Fibroblast of skin of right quadriceps (primary cell): ENCODE measurements around the gene AGPAT3.

Experiments used
- DNase-seq: peaks from one replicate; pipeline ENCODE4 v3.0.0-alpha.2; 2013

The AGPAT3 gene

DNA sequence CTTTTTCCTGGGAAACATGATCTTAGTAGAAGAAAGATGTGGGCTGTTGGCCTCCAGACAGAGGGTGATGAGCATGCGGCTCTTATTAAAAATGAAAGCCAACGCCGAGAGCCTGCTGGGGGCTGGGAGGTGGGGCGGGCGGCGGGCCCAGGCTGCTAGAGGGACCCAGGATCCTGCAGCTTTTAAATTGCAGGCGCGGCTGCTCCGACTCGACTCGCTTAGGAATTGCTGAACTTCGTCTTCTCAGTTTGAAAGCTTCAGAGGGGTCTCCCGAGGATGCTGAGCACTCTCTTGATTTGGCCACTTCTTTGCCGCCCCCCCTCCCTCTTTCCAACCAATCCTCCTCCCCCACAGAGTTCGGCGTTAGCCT, 1.2 kb downstream of the AGPAT3 start:
- DNase-seq, result peak; percentile 58

DNA sequence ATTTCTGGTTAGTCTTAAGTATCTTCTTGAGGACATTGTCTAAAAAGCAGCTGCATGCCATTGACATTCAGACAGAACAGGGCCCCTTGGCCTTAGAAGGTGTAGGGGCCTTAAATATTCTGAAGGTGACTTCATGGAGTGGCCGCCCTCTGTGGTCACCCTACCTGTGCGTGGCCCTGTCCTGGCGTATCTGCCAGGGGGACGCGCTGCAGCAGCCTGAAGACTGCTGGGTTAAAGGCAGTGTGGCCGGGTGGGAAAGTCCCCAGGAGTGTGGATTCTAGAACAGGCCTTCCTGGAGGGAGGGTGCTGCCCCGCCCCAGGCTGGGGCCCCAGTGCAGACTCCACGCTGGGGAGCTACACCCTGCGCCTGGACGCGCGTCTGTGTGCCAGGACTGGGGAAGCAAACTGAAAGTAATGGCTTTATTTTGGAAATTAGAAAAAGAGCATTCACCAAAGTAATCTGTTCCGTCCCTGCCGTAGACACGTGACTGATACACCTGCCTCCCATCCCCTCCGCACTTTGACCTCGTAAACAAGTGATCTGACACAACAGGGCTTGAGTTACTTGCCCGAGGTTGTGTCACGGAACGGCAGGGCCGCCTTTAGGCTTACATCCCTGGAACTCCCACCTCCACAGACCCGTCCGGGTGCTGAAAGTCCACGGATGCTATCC, 1.8 kb downstream of the AGPAT3 start:
- no peak for DNase-seq

DNA sequence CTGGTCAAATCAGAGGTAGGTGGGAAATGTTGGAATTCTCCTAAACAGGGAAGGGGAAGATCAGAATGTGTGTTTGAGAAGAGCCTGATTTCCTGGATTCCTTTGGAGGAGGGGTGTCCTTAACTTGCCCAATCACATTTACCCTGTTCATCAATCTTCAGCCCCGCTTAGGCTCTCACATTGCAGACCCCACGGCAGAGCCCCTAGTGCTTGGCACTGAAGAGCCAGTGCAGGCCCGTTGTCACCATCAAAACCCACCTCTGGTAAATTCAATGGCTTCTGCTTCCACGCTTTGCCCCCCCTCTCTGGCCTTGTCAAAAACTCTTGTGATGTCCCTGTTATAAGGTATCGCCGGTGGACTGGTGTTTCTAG, 2.3 kb downstream of the AGPAT3 start:
- DNase-seq, result no peak

DNA sequence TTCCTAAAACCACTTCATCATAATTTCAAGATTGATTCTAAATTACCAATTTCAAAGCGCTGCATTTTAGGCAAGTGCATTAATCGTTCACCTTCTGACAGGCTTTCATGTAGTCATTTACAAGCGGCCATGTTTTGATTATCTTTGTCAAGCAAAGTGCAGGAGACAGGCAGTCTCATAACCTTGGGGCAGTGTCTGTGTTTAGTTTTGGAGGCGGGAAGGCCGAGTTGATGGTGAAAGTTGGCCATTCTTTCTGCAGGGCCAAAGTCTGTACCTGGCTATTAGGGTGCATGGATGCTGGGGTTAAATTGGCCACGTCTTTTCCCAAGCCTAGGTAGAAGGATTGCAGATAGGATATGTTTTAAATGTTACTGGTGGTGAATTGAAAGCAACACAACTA, 2.9 kb downstream of the AGPAT3 start:
- DNase-seq, result no peak

DNA sequence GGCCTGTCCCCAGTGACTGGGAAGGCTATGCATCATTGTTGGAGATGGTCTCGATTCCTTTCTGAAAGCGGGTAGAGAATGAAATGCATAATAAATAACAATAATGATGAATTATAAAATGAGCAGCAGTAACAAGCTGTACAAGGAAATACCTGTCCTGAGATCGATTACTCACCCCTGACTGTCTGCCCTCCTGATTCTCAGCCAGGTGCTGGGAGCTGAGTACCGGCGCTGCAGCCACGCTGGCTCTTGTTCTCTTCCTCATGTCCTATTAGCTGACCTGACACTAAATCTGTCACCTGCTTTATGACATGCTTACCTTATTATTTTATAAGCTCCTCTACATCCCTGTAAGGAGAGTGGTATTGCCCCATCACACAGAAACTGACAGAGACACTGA, 3.4 kb downstream of the AGPAT3 start:
- no peak for DNase-seq

DNA sequence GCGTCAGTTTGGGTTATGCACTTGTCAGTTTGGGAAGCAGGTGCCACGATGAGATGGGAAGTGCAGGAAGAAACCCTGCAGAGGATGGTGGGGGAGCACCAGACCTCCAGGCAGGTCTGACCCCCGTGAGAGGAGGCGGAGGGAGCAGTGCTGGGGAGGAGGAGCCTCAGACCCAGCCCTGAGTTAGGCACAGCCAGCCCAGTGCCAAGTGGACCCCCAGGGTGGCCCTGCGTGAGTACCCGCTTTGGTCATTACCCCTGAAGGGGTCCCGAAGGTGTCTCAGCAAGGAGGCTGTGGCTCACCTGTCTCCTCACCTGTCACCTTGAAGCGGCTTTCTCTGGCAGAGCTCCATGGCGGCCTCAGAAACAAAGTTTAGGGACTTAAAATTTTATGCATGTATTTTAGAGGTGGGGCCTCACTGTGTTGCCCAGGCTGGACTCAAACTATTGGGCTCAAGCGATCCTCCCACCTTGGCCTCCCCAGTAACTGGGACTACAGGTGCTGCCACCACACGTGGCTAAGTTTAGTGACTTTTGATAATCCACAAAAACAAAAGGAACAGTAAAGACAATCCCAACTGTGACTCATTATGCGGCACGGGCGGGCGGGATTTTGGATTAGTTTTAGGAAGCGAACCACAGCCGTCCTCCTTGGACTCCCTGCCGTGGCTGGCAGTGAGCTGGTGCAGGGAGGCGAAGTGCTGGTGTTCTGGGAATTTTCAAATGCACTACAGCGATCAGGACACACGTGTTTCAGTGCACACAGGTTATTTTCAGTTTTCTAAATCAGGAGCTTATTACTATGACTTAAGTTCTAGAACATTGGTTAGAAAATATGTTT, 4.7 kb downstream of the AGPAT3 start:
- DNase-seq, result no peak

DNA sequence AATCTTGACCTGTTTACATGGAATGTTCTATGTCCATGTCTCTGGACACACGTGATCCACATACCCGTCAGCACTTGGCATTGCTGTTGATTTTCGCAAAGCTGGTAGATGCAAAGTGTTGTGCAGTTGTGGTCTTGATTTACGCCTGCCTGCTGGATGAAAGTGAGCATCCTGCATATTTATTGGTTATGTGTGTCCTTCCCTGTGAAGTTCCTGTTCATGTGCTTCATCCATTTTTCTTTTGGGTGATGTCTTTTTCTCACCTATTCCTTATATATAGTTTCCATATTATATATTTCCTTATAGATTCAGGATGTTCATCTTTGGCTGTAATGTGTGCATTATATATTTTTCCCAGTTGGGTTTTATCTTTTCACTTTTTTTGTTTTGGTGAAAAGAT, 6.5 kb downstream of the AGPAT3 start:
- DNase-seq, result no peak

DNA sequence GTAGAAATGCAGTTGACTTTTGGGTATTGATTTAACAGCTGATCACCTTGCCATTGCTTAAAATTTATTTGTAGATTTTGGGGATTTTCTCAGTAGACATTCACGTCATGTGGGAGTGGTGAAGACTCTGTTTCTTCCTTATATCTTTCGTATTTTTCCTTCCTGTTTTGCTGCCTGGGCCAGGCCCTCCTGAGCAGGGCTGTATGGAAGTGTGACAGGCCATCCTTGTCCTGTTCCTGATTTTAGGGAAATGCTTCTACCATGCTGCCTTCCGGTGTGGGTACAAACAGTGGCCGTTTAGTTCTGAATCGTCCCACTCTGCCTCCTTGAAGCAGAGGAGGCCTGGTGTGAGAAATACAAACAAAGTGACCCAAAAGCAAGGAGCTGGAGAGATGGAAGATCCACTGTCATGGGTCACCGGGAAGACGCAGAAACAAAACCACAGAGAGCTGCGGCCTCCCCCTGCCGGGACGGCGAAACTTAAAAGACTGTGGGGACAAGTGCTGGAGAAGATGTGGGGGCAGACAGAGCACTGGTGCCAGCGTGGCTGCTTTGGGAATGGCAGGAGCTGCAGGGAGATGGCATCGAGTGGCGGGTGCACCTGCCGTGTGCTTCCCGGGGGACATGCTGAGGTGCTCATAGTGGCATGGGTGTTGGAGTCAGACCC, 7.6 kb downstream of the AGPAT3 start:
- DNase-seq, result no peak

DNA sequence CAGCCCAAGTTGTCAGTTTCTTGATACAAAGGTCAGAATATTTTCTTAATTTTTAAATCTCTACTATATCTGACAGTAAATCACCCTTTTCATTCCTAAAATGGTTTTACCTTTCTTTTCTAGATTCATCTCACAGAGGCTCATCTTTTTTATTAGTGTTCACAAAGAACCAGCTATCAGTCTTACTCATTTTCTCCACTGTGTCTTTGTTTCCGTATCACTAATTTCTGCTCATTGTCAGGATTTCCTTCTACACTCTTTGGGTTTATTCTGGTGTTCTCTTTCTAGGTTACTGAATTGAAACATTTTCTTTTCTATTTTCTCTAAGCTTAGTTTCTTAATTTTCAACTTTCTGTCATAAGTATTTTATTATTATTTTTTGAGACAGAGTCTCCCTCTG, 8.7 kb downstream of the AGPAT3 start:
- no peak for DNase-seq

DNA sequence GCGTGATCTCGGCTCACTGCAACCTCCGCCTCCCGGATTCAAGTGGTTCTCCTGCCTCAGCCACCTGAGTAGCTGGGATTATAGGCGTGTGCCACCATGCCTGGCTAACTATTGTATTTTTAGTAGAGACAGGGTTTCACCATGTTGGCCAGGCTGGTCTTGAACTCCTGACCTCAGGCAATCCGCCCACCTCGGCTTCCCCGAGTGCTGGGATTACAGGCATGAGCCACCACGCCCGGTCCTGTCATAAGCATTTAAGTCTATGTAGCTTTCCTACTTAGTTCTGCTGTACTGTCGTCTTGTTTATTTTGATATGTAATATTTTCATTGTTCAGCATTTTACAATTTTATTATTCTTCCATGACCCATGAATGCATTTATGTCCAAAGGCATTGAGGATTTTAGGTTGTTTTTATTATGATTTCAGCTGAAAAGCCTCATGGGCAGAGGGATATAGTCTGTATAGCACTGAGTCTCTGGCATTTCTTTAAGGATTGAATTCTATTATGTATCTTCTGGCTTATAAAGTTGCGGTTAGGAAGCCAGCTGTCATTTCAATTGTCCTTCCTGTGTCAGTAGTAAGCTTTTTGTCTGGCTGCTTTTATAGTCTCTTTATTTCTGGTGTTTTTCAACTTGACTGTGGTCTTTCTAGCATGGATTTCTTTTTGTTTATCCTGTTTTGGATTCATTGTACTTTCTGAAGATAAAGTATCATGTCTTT, 9.2 kb downstream of the AGPAT3 start:
- DNase-seq, result no peak

DNA sequence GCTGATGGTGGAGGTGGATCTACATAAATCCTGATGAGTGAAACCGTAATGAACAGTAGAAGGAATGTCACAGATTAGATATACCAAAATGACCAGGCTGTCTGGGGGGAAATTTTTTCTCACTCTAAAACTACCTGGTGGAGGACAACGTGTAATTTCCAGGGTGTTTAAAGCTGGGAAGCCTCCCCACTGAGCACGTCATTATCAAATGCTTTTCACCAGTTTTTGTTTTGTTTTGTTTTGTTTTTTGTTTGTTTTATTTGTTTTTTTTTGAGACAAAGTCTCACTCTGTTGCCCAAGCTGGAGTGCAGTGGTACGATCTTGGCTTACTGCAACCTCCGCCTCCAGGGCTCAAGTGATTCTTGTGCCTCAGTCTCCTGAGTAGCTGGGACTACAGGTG, 11.6 kb downstream of the AGPAT3 start:
- DNase-seq, result no peak

DNA sequence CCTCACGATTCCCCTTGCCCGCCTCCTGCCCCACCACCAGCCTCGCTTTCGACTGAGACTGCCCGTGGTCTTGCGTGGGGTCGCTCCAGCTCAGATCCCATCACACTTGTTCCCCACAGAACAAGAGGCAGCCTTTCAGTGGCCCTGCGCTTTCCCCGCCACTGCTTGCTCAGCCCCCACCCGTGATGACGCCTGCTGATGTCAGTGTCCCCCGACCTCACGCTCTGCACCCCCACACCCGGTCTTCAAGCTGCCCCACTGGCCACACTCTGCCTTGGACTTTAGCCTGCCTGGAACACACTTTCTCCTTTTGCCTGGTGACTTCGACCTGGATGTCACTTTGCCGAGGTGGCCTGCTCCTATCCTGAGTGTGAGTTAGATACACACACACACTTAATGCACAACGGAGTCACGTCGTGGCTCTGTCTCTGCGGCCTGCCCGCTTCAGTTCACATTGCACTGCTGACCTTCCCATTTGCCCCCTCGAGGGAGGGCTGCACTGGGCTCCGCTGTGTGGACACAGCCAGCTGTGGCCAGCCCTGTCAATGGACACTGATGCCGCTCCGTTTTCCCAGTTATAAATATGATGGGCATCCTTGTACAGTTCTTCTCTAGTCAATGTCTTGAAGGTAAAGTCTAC, 13.0 kb downstream of the AGPAT3 start:
- no peak for DNase-seq

DNA sequence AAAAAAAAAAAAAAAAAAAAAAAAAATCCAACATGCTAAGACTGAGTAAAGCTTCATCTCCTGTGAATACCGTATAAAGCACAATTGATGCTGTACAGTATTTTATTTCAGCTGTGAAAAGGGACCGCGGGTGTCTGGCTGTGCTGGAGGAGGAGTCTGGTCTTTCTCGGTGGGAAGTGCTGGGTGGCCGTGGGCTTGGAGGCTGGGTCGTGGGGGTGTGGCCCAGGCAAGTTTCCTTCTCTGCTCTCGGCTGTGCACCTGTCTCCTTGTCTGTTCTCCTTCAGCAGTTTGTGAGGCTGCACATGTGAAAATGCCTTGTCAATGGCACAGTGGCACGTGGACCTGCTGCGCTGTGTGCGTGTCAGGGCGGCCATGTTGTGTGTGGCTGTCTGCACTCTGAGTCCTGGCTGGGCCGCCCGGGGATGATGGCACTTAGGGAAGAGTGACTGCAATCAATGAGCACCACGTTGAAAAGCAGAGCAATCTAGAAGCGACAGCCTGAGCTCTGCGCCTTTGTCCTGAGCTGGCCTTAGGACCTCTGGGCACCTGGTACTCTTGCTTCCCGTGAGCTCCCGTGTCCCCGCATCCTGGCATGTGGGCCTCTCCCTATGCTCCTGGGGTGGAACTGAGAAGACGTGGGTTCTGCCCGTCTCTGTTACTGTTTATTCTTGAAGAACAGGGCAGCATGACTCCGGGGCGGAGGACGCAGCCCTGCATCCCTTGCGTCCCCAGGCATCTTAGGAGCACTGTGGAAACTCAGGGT, 14.5 kb downstream of the AGPAT3 start:
- no peak for DNase-seq

DNA sequence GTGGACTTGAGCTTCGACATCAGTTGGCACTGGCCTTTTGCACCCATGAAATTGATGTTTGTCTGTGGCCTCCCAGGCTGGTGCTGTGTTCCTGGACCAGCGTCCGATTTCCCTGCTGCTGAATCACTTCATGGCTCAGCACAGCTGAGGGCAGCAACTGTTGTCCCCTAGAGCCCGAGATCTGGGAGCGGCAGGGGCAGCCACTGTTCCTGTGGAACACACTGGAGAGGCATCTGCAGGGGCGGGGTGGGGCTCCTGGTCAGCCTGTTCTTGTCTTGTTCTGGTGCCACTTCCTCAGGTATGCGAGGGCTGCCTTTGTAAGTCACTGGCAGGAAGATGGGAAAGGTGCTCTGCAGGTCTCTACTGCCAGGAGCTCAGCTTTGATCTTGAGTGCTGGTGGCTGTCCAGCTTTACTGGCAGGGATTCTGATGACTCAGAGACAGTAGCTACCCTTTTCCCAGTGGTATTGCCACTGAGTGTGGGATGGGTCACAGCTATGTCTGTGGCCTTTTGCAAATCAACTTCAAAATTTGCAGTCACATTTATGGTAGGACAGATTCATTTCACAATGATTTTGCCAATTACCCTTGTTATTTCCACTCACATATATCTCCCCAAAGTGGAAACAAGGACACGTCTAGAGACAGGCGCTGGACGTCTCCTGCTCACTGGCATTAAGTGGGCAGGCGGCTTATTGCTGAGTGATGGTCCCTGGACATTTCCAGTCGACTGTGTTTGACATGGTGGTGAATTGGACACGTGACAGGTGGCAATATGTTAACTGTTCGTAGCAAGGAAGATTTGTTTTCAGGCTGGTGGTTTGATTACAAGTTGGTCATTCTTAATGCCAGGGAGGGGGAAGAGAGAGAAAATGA, 15.3 kb downstream of the AGPAT3 start:
- DNase-seq, result no peak

DNA sequence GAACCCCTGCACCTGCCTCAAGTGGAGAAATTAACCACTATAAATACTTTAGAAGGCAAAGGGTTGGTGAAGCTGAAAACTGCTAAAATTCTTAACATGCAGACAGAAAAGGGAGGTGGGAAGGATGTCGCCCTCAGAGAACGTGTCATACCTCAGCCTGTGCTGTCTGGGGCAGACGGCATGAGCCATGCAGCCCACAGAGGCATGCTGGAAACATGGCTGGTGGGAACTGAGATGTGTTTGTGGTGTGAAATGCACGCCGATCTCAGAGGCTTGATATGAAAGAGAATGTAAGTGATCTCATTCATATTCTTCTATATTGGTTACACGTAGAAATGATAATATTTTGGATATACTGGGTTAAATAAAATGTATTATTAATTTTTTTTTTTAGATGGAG, 16.3 kb downstream of the AGPAT3 start:
- no peak for DNase-seq

DNA sequence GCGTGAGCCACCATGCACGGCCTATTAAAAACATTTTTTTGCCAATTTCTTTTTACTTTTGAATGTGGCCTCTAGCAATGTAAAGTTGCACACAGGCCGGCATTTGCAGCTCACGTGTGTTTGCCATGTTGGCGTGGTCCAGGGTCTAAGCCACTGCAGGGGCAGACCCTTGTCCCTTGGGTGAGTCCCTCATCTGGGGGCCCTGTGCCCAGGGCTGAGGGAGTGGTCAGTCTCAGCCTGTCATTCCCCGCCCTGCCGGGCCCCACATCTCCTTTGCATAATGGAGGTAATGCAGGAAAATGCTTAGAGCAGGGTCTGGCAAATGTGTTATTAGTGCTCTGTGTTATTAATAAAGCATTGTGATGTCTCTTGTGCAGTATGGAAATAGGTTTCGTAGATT, 16.9 kb downstream of the AGPAT3 start:
- no peak for DNase-seq

DNA sequence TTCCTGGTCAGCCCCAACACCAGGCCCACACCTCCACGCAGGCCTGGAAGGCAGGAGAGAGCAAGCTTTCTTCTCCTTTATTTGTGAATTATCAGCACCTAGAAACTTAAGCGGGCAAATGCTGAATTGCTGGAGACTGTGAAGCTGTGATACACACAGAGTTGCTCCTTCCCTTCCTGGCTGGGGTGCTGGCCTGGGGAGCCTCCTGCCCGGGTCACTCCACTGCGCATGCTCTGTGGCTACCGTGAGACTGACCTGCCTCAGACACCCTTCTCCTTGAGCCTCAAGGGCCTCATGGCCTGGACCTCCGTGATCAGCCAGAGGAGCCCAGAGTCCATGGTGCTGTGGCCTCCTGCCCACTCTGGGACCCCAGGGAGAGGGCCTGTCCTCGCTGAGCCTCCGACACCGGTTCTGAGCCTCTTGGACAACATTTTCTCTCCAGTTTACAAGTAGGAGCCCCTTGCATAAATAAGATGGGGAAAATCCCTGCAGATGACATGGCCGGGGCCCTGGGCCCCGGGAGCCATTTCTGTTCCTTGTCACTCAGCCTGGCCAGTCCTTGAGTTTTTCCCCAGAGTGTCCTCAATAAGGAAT, 18.0 kb downstream of the AGPAT3 start:
- no peak for DNase-seq

DNA sequence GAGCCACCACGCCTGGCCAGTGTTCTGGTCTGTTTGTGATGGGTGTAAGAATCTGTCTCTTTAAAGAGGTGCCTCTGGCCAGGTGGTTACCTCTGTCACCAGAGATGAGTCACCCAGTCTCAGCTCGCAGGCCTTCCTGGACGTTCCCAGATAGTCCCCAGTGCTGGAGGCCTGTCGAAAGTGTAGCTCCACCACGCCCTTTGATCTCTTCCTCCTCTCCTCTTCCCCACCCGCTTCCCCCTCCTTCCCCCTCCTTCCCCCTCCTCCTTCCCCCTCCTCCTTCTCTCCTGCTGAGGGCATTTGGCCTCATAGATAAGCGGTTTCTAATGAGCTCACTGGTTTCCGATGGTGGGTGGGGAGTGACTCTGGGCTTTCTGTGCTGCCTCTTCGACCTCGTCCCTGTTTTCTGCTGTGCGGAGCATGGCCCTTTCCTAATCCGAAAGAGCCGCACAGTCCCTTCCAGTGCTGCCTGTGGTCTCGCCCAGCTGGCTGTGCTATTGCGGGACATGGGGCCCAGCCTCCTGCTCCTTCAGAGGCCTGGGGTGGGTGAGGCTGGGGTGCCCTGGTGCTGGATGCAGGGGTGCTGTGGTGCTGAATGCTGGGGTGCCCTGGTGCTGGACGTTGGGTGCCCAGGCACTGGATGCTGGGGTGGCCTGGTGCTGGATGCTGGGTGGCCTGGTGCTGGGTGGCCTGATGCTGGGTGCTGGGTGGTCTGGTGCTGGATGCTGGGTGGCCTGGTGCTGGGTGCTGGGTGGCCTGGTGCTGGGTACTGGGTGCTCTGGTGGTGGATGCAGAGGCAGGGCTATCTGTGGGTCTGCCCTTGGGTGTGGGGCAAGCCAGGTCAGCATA, 19.2 kb downstream of the AGPAT3 start:
- no peak for DNase-seq

DNA sequence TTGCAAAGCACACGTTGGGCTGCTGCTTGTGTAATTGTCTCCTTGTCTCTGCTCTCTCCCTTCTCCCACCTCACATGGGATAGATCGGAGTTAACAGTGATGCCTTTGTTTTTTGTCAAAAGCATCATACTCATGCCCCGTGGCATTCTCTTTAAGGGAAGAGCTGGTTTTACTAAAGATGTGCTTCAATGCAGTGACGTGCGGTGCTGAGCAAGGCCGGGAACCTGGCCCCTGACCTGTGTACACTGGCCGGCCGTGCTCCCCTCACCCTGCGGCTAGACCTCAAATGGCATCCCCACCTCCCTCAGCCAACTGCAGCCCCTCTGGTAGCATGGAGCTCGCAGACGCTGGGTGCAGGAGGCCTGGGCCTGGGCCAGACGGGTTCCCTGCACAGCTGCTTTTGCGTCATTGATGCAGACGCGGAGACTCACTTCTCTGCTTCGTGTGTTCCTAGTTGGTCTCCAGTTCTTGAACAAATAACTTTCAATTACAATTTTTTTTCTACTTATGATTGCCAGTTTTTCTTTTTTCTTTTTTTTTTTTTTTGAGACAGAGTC, 19.9 kb downstream of the AGPAT3 start:
- DNase-seq, result no peak

DNA sequence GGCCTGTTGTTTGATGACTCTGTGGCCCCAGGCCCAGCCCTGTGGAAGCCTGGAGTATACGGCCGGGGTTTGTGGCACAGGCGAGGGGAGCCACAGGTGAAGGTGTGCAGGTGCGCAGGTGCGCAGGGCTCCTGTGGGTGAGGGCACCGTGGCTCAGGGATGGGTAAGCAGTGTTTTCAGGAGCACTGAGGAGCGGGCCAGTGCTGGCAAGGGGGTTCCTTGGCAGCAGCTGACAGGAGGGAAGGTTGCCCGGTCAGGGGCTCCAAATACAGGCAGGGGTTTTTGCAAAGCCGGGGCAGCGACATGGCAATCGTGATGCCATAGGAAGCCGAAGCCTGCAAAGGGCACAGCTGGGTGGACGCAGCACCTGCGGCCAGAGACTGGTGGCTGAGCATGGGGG, 20.7 kb downstream of the AGPAT3 start:
- no peak for DNase-seq
